ENCODE measurements around the gene ELMO1. TPM values are rescaled to one million over a fixed set of nuclear protein-coding genes. Genes with fewer than 3 reads are reported as not detected.

ELMO1 gene
- total and polyA plus RNA-seq, 2 experiments from 2014 or later, result 6.5 to 24.9 TPM

- TF ChIP-seq, protein P1, sequence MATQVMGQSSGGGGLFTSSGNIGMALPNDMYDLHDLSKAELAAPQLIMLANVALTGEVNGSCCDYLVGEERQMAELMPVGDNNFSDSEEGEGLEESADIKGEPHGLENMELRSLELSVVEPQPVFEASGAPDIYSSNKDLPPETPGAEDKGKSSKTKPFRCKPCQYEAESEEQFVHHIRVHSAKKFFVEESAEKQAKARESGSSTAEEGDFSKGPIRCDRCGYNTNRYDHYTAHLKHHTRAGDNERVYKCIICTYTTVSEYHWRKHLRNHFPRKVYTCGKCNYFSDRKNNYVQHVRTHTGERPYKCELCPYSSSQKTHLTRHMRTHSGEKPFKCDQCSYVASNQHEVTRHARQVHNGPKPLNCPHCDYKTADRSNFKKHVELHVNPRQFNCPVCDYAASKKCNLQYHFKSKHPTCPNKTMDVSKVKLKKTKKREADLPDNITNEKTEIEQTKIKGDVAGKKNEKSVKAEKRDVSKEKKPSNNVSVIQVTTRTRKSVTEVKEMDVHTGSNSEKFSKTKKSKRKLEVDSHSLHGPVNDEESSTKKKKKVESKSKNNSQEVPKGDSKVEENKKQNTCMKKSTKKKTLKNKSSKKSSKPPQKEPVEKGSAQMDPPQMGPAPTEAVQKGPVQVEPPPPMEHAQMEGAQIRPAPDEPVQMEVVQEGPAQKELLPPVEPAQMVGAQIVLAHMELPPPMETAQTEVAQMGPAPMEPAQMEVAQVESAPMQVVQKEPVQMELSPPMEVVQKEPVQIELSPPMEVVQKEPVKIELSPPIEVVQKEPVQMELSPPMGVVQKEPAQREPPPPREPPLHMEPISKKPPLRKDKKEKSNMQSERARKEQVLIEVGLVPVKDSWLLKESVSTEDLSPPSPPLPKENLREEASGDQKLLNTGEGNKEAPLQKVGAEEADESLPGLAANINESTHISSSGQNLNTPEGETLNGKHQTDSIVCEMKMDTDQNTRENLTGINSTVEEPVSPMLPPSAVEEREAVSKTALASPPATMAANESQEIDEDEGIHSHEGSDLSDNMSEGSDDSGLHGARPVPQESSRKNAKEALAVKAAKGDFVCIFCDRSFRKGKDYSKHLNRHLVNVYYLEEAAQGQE (IDR thresholded peaks at IDR 0.05; ENCODE audit: unreplicated experiment), result no peak
Measured at GRCh38 chr7:37379546-37380277, 69.0 kb downstream of the ELMO1 start (continued).

DNA sequence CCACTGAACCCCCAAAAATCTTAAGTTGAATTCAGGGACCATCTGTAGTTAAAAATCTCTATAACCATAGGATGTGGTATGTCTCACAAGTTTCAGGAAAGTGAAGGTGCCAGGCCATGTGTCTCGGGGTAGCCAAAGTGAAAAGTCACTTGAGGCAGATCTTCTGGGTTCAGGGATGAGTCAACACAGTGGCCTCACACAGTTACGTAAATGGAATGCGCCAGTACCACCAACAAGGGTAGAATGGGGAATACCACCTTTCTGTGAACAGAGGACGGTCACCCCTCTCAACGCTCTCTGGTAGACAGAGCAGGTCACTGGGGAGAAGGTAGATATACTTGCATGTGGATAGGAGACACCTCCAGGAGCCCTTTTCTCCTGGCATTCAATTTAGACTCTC, 71.4 kb downstream of the ELMO1 start:
- H3K79me2 ChIP-seq (replicated peaks; ENCODE audit: insufficient read depth), result no peaks in the 10 kb centered on the region
- ATAC-seq, result no peak
- H3K36me3 ChIP-seq (ENCODE audit: insufficient read depth), result peaks cover 7% of the 10 kb centered on the region; the same call in 1 of the 2 replicates
- H3K4me2 ChIP-seq, result no peak overlapping the region
- Mint-ChIP-seq H3K9me3 (peaks cover 36% of the 10 kb centered on the region), H3K4me1 (peaks cover 7% of the 10 kb centered on the region; the same call in 2 of the 3 replicates), H3K27ac (no peak overlapping the region), H3K4me3 (no peak overlapping the region), H3K27me3 (ENCODE audit: insufficient read depth, low read depth, poor library complexity) (peaks cover 3% of the 10 kb centered on the region), H3K36me3 (ENCODE audit: low read depth) (peaks cover 39% of the 10 kb centered on the region)
- H4K20me1 ChIP-seq (replicated peaks; ENCODE audit: insufficient read depth), result no peaks in the 10 kb centered on the region
- H3K4me3 ChIP-seq, result no peak overlapping the region
- H3F3A ChIP-seq (replicated peaks; ENCODE audit: low read depth), result no peaks in the 10 kb centered on the region
- H3K4me1 ChIP-seq (ENCODE audit: insufficient read depth), result peaks cover 11% of the 10 kb centered on the region
- no peaks in the 10 kb centered on the region for H3K27me3 ChIP-seq (ENCODE audit: insufficient read depth)
- H3K9me2 ChIP-seq (ENCODE audit: insufficient read depth), result peaks cover 6% of the 10 kb centered on the region; the same call in 1 of the 2 replicates
- H3K27ac ChIP-seq (ENCODE audit: low read depth), result no peak overlapping the region
- DNase-seq (ENCODE audit: low spot score), result no peak
- no peak overlapping the region for H2AFZ ChIP-seq
- TF ChIP-seq, protein P2, sequence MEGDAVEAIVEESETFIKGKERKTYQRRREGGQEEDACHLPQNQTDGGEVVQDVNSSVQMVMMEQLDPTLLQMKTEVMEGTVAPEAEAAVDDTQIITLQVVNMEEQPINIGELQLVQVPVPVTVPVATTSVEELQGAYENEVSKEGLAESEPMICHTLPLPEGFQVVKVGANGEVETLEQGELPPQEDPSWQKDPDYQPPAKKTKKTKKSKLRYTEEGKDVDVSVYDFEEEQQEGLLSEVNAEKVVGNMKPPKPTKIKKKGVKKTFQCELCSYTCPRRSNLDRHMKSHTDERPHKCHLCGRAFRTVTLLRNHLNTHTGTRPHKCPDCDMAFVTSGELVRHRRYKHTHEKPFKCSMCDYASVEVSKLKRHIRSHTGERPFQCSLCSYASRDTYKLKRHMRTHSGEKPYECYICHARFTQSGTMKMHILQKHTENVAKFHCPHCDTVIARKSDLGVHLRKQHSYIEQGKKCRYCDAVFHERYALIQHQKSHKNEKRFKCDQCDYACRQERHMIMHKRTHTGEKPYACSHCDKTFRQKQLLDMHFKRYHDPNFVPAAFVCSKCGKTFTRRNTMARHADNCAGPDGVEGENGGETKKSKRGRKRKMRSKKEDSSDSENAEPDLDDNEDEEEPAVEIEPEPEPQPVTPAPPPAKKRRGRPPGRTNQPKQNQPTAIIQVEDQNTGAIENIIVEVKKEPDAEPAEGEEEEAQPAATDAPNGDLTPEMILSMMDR (conservative IDR thresholded peaks at IDR 0.05; ENCODE audit: low read depth in 2 of 2), result no peak
- TF ChIP-seq POLR2AphosphoS5 (IDR thresholded peaks at IDR 0.05; ENCODE audit: low read depth), result no peak
- no peak for TF ChIP-seq NANOG (IDR thresholded peaks at IDR 0.05; ENCODE audit: borderline replicate concordance)
- TF ChIP-seq CREB1 (CRISPR knock-in tag; IDR thresholded peaks at IDR 0.05; ENCODE audit: low read depth), result no peak
- TF ChIP-seq JUNB (IDR thresholded peaks at IDR 0.05; ENCODE audit: unreplicated experiment), result no peak
- TF ChIP-seq ZNF331 (CRISPR knock-in tag; IDR thresholded peaks at IDR 0.05; ENCODE audit: low read depth), result no peak
- no peak for TF ChIP-seq EZH2 (IDR thresholded peaks at IDR 0.05; ENCODE audit: low read depth, unreplicated experiment)
- TF ChIP-seq, protein P1 (IDR thresholded peaks at IDR 0.05; ENCODE audit: unreplicated experiment), result no peak
- TF ChIP-seq EZH2phosphoT487 (IDR thresholded peaks at IDR 0.05; ENCODE audit: unreplicated experiment), result no peak
- TF ChIP-seq, protein P3, sequence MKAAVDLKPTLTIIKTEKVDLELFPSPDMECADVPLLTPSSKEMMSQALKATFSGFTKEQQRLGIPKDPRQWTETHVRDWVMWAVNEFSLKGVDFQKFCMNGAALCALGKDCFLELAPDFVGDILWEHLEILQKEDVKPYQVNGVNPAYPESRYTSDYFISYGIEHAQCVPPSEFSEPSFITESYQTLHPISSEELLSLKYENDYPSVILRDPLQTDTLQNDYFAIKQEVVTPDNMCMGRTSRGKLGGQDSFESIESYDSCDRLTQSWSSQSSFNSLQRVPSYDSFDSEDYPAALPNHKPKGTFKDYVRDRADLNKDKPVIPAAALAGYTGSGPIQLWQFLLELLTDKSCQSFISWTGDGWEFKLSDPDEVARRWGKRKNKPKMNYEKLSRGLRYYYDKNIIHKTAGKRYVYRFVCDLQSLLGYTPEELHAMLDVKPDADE (IDR thresholded peaks at IDR 0.05), result no peak
- TF ChIP-seq STAT1 (IDR thresholded peaks at IDR 0.05; ENCODE audit: unreplicated experiment), result no peak

All from GM23338 (cell line).